ENCODE measurements around the gene ALPG.

ALPG gene

GRCh38 chr2:232460171-232460570, 53.5 kb downstream of the ALPG start:
- DNase-seq = no peak

Measured in stimulated activated CD4-positive, alpha-beta T cell treated with anti-CD3 and anti-CD28 coated beads, Interleukin-4, amount 100 ng/mL, for 24 hours (primary cell).